MCF 10A (cell line): ENCODE results near the gene DGKG. TPM values are rescaled to one million over a fixed set of nuclear protein-coding genes. Genes with fewer than 3 reads are reported as not detected.

ENCODE experiments used
- BruUV-seq: library from RNA; stranded (reverse); fragments of 400-500 nt; replicated peaks from 2 replicates; lab custom pipeline; 2021; lab: Mats Ljungman, UMichigan
- CTCF ChIA-PET: fragments of 300-600 bp; sonication (Branson Sonifier 250); formaldehyde crosslinking; extraction: SDS; loops from one replicate; lab custom pipeline; 2021; ENCODE audit warnings: antibody characterized with exemption, inconsistent platforms; lab: Yijun Ruan, JAX
- POLR2A ChIA-PET: fragments of 300-600, 350-650 bp; sonication (Branson Sonifier 250); formaldehyde crosslinking; extraction: SDS; loops from one replicate; lab custom pipeline; 2020; ENCODE audit warnings: antibody characterized with exemption, inconsistent platforms; lab: Yijun Ruan, JAX
- DNase-seq: peaks from one replicate; pipeline ENCODE4 v3.0.0-alpha.2; 2018; ENCODE audit not compliant: unreplicated experiment
- H3K27ac Mint-ChIP-seq: one replicate; pipeline ENCODE4 v1.8.0; 2022; ENCODE audit warnings: mild to moderate bottlenecking, low read depth, mixed read lengths; ENCODE audit not compliant: unreplicated experiment
- H3K27me3 Mint-ChIP-seq: one replicate; pipeline ENCODE4 v1.8.0; 2022; ENCODE audit warnings: mixed read lengths; ENCODE audit not compliant: insufficient read depth, unreplicated experiment
- H3K36me3 Mint-ChIP-seq: one replicate; pipeline ENCODE4 v1.8.0; 2022; ENCODE audit warnings: mild to moderate bottlenecking, moderate library complexity, mixed read lengths; ENCODE audit not compliant: insufficient read depth, unreplicated experiment
- H3K4me1 Mint-ChIP-seq: one replicate; pipeline ENCODE4 v1.8.0; 2022; ENCODE audit warnings: mixed read lengths; ENCODE audit not compliant: insufficient read depth, unreplicated experiment
- H3K4me3 Mint-ChIP-seq: one replicate; pipeline ENCODE4 v1.8.0; 2022; ENCODE audit warnings: mild to moderate bottlenecking, moderate library complexity, mixed read lengths; ENCODE audit not compliant: unreplicated experiment
- H3K9me3 Mint-ChIP-seq: one replicate; pipeline ENCODE4 v1.8.0; 2022; ENCODE audit warnings: mixed read lengths; ENCODE audit not compliant: unreplicated experiment
- CTCF ChIP-seq: fragments of 200-600 bp; IDR thresholded peaks from one replicate; pipeline ENCODE4 v1.8.0; 2022; ENCODE audit warnings: antibody characterized with exemption, mild to moderate bottlenecking; ENCODE audit not compliant: unreplicated experiment
- intact Hi-C: fragments of 100-400 bp; cut with micrococcal nuclease; formaldehyde crosslinking; loops from 2 replicates; pipeline ENCODE4 v1.14.1; 2022
- total RNA-seq: library from RNA; stranded (reverse); gene quantifications from 2 replicates; pipeline ENCODE4 v1.2.3, GENCODE V29; 2022

The DGKG gene
- total RNA-seq, 1 experiment from 2014 or later: not detected

- BruUV-seq: no TSS peak
- H3K4me1 Mint-ChIP-seq: peaks cover 9% of the 10 kb centered on the region
- H3K36me3 Mint-ChIP-seq: no peaks in the 10 kb centered on the region
- TF ChIP-seq CTCF: no peak
- peaks cover 4% of the 10 kb centered on the region for H3K27me3 Mint-ChIP-seq
- DNase-seq: no peak
- CTCF ChIA-PET: no interaction called here
- POLR2A ChIA-PET: interaction anchor here (0.6 kb wide), 1 partner anchor 14 kb away, joined by 3 read pairs; no protein-coding TSS in a partner anchor
- intact Hi-C loops: no loop called here
- H3K9me3 Mint-ChIP-seq: no peaks in the 10 kb centered on the region
- H3K4me3 Mint-ChIP-seq: no peak overlapping the region
- no peak overlapping the region for H3K27ac Mint-ChIP-seq
These were observed 44.6 kb downstream of the DGKG start for GRCh38 chr3:186317478-186317877.

- ChIA-PET POLR2A (no interaction called here), CTCF (interaction anchor here (0.6 kb wide), 1 partner anchor 36 kb away, joined by 3 read pairs; no protein-coding TSS in a partner anchor)
- BruUV-seq: no TSS peak
- no peak for DNase-seq
- Mint-ChIP-seq H3K4me1 (peaks cover 9% of the 10 kb centered on the region), H3K9me3 (no peaks in the 10 kb centered on the region), H3K27me3 (peaks cover 11% of the 10 kb centered on the region), H3K4me3 (no peak overlapping the region), H3K27ac (no peak overlapping the region), H3K36me3 (no peaks in the 10 kb centered on the region)
- intact Hi-C loops: no loop called here
- TF ChIP-seq CTCF: no peak
These were observed 45.3 kb downstream of the DGKG start for GRCh38 chr3:186316666-186317260.

- no peaks in the 10 kb centered on the region for H3K9me3 Mint-ChIP-seq
- BruUV-seq: no TSS peak
- ChIA-PET CTCF (interaction anchor here (0.6 to 0.9 kb wide), 3 partner anchors 35 to 372 kb away, joined by 3 to 4 read pairs (median 3); no protein-coding TSS in a partner anchor), POLR2A (interaction anchor here (0.5 kb wide), 1 partner anchor 37 kb away, joined by 4 read pairs; no protein-coding TSS in a partner anchor)
- peaks cover 11% of the 10 kb centered on the region for H3K27me3 Mint-ChIP-seq
- no peaks in the 10 kb centered on the region for H3K36me3 Mint-ChIP-seq
- H3K4me1 Mint-ChIP-seq: no peaks in the 10 kb centered on the region
- no peak for TF ChIP-seq CTCF
- intact Hi-C loops: no loop called here
- H3K27ac Mint-ChIP-seq: no peak overlapping the region
- no peak for DNase-seq
- H3K4me3 Mint-ChIP-seq: no peak overlapping the region
These were observed 46.3 kb downstream of the DGKG start for GRCh38 chr3:186315581-186316354.

- POLR2A ChIA-PET: no interaction called here
These were observed 47.1 kb downstream of the DGKG start for GRCh38 chr3:186314896-186315295.

More at GRCh38 chr3:186314896-186315295, 47.1 kb downstream of the DGKG start:
- Mint-ChIP-seq H3K27me3 (peaks cover 11% of the 10 kb centered on the region), H3K4me3 (no peak overlapping the region), H3K36me3 (no peaks in the 10 kb centered on the region), H3K9me3 (no peaks in the 10 kb centered on the region), H3K27ac (no peak overlapping the region), H3K4me1 (no peaks in the 10 kb centered on the region)
- CTCF ChIA-PET: interaction anchor here (0.9 kb wide), 1 partner anchor 110 kb away, joined by 3 read pairs; no protein-coding TSS in a partner anchor
- intact Hi-C loops: no loop called here
- DNase-seq: no peak
- BruUV-seq: no TSS peak
- no peak for TF ChIP-seq CTCF
